Left cardiac atrium (tissue), 4 donors: Measurements from ENCODE around the gene SERINC2. TPM values are rescaled to one million over a fixed set of nuclear protein-coding genes. Genes with fewer than 3 reads are reported as not detected.
"Not testable (repeated sequence)": the region's sequence is repeated elsewhere in the genome, so short reads cannot be mapped to it uniquely, and the experiment has no call there.

ENCODE experiments used
- ATAC-seq, 2 donors: fragments of 200-7000 bp; cut with Tn5 transposase; one replicate each; pipeline ENCODE4 v1.9.1; 2020; ENCODE audit warnings: mild to moderate bottlenecking in 2 of 2, moderate library complexity in 2 of 2
- DNase-seq: peaks from one replicate; pipeline ENCODE4 v3.0.0-alpha.2; 2020
- intact Hi-C, 2 donors: fragments of 100-400 bp; cut with DNase I; formaldehyde crosslinking; loops; one replicate each; pipeline versions ENCODE4 v1.14.1 to v1.15.1; 2022 to 2023
- total RNA-seq, 2 donors: library from RNA; stranded (reverse); fragmentation: NEBNext Ultra II Directional; extraction: Animal tissue kit (Norgen Biotek cat#: 25700); gene quantifications; one replicate each; pipeline ENCODE4 v1.2.1, GENCODE V29; 2021
- donor health status: DM: no; HTN: yes; CAD: no.
- donor health status: DM: no; HTN: yes; CAD: no; lungs with severe emphysema.
- donor health status: DM: yes; HTN: yes; CAD: no.
- donor health status: Dilated cardiomyopathy.

Gene SERINC2
- total RNA-seq, 2 donors from 2014 or later: 2.4 to 2.9 TPM

DNA sequence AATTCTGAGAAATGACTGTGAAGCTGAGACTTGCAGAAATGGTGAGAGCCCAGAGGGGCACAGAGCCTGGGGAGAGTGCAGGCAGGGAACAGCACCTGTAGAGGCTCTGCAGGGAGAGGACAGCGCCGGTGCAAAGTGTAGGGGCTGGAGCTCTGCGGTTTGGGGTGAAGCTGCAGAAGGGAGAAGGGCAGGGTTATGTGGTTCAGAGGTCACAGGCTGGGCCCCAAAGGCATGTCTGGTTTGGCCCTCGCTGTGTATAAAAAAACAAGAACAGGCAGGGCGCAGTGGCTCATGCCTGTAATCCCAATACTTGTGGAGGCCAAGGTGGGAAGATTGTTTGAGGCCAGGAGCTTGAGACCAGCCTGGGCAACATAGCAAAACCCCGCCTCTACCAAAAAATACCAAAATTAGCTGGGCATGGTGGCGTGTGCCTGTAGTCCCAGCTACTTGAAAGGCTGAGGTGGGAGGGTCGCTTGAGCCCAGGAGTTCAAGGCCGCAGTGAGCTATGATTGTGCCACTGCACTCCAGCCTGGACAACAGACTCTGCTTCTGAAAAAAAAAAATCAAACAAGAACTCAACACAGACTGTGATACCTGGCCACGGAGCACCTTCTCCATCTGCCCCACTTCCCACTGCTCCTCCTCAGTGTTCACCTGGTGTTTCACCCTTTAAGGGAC lies 29.1 kb downstream of the SERINC2 start:
- no peak for ATAC-seq
- DNase-seq: no peak
- intact Hi-C loops: no loop called here

DNA sequence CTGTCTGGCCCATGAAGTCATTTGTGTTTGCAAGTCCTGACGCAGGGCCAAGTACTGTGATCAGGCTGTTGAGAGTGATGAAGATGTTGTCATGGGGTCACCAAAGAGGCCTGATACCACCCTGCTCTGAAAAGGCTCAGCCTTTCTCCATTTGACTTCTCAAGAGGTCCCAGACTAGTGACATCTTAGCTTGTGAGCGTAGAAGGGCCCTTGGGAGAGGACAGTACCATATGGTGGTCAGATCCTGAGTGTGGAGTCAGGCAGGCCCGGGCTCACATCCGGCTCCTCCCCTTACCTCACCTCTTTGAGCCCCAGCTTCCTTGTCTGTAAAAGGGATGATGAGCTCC lies 29.6 kb downstream of the SERINC2 start:
- DNase-seq (no peak), ATAC-seq (no peak)
- intact Hi-C loops: no loop called here

DNA sequence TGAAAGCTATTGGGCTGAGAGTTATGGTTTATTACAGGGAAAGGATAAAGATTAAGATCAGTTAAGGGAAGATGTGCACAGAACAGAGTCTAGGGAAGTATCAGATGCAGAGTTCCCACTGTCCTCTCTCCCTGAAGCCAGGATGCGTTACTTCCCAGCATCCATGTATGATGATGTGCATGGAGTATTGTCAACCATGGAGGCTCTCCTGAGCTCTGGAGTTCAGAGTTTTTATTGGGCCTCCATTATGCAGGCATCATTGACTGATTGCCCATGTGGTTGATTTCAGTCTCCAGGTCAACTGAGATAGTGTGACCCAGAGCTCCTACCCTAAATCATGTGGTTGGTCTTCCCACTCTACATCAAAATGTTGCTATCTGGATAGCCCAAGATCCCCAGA lies 30.7 kb downstream of the SERINC2 start:
- intact Hi-C loops: no loop called here
- ATAC-seq (no peak), DNase-seq (no peak)

GRCh38 chr1:31444725-31445448 lies 31.9 kb downstream of the SERINC2 start:
- no peak for ATAC-seq

GRCh38 chr1:31445951-31446350 lies 32.9 kb downstream of the SERINC2 start:
- DNase-seq: no peak
- intact Hi-C loops: no loop called here
- no peak for ATAC-seq

More at GRCh38 chr1:31444725-31445448, 31.9 kb downstream of the SERINC2 start:
- intact Hi-C loops: no loop called here
- no peak for DNase-seq

DNA sequence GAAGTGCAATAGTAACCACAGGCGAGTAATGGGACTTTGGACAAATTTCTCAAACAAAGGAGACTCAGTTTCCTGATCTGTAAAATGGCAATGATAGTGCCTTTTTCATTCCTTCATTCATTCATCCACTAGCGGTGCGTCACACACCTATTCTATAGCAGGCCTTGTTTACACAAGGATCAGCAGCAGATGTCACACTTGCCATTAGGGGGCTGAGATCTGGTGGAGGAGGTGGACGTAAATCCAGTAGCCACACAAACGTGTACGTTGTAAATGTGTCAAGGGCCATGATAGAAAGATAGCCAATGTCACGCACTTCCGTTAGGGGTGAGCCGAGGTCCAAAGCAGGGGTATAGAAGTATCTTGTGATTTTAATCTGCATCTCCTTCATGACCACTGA lies 34.2 kb downstream of the SERINC2 start:
- ATAC-seq (no peak), DNase-seq (no peak)
- intact Hi-C loops: no loop called here

- DNase-seq: no peak
- intact Hi-C loops: loop anchor here in 1 of 2 donors (10.0 kb wide), 1 partner anchor 91 kb away; no protein-coding TSS in a partner anchor
- no peak for ATAC-seq
These were observed 40.5 kb downstream of the SERINC2 start for GRCh38 chr1:31453384-31454079.

GRCh38 chr1:31458287-31458896 lies 45.4 kb downstream of the SERINC2 start:
- no peak for ATAC-seq
- DNase-seq: no peak
- intact Hi-C loops: loop anchor here in 1 of 2 donors (10.0 kb wide), 1 partner anchor 86 kb away; no protein-coding TSS in a partner anchor

DNA sequence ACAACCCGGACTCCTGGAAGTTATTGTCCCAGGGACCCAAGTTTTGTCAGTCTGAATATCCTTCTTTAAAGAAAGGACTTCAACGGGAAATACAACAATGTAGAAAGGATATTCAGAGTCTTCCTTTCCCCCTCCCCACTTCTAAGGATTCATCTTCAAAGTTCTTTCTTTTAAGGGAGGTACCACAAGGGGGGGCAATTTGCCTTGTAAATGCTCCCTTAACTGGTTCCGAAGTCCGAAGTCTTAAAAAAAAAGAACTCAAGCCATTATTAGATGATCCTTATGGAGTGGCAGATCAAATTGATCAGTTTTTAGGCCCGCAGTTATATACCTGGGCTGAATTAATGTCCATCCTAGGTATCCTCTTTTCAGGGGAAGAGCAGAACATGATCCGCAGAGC lies 47.0 kb downstream of the SERINC2 start:
- no peak for ATAC-seq
- DNase-seq: no peak
- intact Hi-C loops: no loop called here

DNA sequence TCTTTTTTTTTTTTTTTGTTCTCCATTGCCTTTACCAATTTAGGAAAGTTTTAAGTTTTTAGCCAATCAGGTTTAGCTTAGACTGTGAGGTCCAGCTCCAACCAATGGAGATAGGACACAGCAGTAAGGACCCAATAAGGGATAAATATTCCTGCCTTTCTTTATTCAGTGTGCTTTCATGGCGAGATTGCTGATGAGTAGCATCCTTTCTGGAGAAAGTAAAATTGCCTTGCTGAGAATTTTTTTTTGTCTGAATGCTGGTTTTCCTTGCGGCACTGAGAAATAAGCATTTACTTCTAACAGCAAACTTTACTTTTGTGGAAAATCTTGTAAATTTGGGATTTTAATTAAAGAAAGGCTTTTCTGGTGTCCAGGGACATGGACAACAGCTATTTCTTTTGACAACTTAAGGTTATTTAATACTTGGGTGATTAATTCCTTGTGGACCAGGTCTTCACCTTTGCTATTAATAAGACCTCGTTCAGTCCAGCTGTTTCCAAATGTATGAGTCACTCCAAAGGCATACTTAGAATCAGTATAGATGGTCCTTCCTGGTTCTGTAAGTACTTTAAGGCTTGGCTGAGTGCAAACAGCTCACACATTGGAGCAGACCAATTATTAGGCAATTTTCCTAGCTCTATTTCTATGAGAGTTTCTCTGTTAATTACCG lies 54.1 kb downstream of the SERINC2 start:
- ATAC-seq: no peak
- no peak for DNase-seq
- intact Hi-C loops: no loop called here

- ATAC-seq (no peak), DNase-seq (no peak)
- intact Hi-C loops: no loop called here
These were observed 57.8 kb downstream of the SERINC2 start for GRCh38 chr1:31470794-31471315.

GRCh38 chr1:31471452-31472313 lies 58.7 kb downstream of the SERINC2 start:
- DNase-seq, intact Hi-C loops, ATAC-seq: not testable (repeated sequence)

DNA sequence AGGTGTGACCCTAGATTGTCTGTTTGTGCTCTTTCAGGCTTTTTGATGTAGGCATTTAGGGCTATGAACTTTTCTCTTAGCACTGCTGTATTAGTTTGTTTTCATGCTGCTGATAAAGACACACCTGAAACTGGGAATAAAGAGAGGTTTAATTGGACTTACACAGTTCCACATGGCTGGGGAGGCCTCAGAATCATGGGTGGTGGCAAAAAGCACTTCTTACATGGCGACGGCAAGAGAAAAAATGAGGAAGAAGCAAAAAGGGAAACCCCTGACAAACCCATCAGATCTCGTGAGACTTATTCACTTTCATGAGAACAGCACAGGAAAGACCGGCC lies 59.3 kb downstream of the SERINC2 start:
- DNase-seq, ATAC-seq, intact Hi-C loops: not testable (repeated sequence)

GRCh38 chr1:31472673-31473072 lies 59.7 kb downstream of the SERINC2 start:
- ATAC-seq, DNase-seq, intact Hi-C loops: not testable (repeated sequence)

GRCh38 chr1:31473508-31473907 lies 60.5 kb downstream of the SERINC2 start:
- ATAC-seq, DNase-seq, intact Hi-C loops: not testable (repeated sequence)

DNA sequence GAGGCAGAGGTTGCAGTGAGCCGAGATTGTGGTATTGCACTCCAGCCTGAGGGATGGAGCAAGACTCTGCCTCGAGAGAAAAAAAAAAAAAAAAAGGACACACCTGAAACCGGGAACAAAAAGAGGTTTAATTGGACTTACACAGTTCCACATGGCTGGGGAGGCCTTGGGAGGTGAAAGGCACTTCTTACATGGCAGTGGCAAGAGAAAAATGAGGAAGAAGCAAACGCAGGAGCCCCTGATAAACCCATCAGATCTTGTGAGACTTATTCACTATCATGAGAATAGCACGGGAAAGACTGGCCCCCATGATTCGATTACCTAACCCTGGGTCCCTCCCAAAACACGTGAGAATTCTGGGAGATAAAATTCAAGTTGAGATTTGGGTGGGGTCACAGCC lies 61.6 kb downstream of the SERINC2 start:
- ATAC-seq, DNase-seq, intact Hi-C loops: not testable (repeated sequence)

DNA sequence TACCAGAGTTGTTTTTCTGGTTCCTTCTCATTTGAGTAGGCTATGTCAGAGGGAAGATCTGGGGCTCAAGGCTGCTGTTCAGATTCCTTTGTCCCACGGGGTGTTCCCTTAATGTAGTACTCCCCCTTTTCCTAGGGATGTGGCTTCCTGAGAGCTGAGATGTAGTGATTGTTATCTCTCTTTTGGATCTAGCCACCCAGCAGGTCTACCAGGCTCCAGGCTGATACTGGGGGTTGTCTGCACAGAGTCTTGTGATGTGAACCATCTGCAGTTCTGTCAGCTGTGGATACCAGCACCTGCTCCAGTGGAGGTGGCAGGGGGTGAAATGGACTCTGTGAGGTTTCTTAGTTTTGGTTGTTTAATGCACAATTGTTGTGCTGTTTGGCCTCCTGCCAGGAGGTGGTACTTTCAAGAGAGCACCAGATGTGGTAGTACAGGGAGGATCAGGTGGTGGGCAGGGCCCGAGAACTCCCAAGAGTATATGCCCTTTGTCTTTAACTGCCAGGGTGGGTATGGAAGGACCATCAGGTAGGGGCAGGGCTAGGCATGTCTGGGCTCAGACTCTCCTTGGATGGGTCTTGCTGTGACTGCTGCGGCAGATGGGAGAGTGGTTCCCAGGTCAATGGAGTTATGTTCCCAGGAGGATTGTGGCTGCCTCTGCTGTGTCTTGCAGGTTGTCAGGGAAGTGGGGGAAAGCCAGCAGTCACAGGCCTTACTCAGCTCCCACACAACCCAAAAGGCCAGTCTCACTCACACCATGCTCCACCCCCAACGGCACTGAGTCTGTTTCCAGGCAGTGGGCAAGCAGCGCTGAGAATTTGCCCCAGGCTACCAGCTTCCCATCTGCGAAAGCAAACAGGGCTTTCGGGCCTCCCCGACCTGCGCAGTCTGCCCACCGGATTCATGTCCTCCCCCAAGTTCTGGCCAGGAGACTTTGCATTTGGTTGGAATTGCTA lies 64.2 kb downstream of the SERINC2 start:
- ATAC-seq (no peak), DNase-seq (no peak)
- intact Hi-C loops: no loop called here
